Peyer's patch (tissue), 4 donors: ENCODE measurements around the gene ZNF646. TPM values are rescaled to one million over a fixed set of nuclear protein-coding genes. Genes with fewer than 3 reads are reported as not detected.

Source experiments
- DNase-seq, 3 donors: peaks; one replicate each; pipeline ENCODE4 v3.0.0-alpha.2; 2017 to 2019
- H3K27ac ChIP-seq, 4 donors: fragments of 200-600 bp; sonication (generic); one replicate each; pipeline ENCODE4 v1.5.1; 2016 to 2019
- H3K27me3 ChIP-seq, 2 donors: fragments of 200-600 bp; sonication (generic); one replicate each; pipeline ENCODE4 v1.5.1; 2019
- H3K36me3 ChIP-seq, 3 donors: fragments of 200-600 bp; sonication (generic); one replicate each; pipeline ENCODE4 v1.5.1; 2016 to 2019
- H3K4me1 ChIP-seq, 4 donors: fragments of 200-600 bp; sonication (generic); one replicate each; pipeline ENCODE4 v1.5.1; 2016 to 2019
- H3K4me3 ChIP-seq, 4 donors: fragments of 200-600 bp; sonication (generic); 1 replicate in 3 of 4; 2 replicates in 1 of 4; pipeline ENCODE4 v1.5.1; 2016 to 2019; ENCODE audit warnings: mild to moderate bottlenecking in 1 of 4
- H3K9me3 ChIP-seq, 4 donors: fragments of 200-600 bp; sonication (generic); one replicate each; pipeline ENCODE4 v1.5.1; 2016 to 2019; ENCODE audit warnings: mild to moderate bottlenecking in 1 of 4
- POLR2A ChIP-seq, 2 donors: fragments of 450-650 bp; IDR thresholded peaks; one replicate each; pipeline ENCODE4 v1.5.1; 2017; ENCODE audit warnings: antibody characterized with exemption in 2 of 2, mild to moderate bottlenecking in 2 of 2, moderate library complexity in 2 of 2
- total RNA-seq, 4 donors: library from RNA; depleted of rRNA; stranded (reverse); fragments of >200 nt; gene quantifications; one replicate each; pipeline ENCODE4 v1.1.0, GENCODE V29; 2016
- TF ChIP-seq, protein P1 (sequence below), 6 experiments: fragments of 450-650 bp in 4 of 6; fragments of 200-600 bp in 2 of 6; sonication (generic) in 1 of 6; IDR thresholded peaks; one replicate each; pipeline ENCODE4 v1.5.1; 2017 to 2019; ENCODE audit warnings: antibody characterized with exemption in 6 of 6, mild to moderate bottlenecking in 3 of 6, moderate library complexity in 1 of 6

Gene ZNF646
- total RNA-seq, 4 donors from 2014 or later = 11.6 to 42.1 (median 29.8) TPM

DNA sequence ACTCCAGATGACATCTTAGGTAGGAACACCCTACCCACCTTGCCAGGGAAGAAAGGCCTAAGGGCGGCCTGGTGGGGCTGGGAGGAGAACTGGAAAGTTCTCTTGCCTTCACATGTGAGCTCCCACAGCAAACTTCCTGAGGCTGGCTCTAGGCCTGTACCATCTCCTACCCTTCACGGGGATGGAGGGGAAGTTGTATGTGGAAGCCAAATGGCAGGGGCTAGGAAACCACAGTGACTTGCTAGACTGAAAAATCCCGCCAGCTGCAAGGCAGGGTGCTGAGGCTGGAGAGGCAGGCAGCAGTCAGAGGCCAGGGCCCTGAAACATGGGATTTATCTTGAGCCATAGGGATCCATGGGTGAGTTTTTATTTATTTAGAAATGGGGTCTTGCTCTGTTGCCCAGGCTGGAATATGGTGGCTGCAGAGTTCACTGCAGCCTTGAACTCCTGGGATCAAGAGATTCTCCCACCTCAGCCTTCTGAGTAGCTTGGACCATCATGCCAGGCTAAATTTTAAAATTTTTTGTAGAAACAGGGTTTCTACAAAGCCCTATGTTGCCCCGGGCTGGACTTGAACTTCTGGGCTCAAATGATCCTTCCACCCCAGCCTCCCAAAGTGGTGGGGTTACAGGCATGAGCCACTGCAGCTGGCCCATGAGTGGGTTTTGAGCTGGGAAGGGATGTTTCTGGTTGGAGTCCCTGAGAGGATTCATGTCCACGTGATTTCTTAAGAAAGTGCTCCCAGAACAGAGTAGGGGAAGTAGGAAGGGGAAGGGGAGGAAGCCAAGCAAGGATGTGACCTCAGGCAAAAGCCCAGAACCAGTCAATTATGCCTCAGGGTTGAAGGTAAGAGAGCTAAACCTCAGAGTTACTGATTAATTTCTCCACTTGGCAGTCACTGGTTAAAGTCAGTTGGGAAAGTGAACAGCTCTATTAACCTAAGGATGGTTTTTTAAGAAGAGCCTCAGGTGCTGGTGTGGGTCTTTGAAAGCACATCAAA, 39.2 kb downstream of the ZNF646 start:
- no peak for DNase-seq
- TF ChIP-seq POLR2A (IDR thresholded peaks at IDR 0.05) = no peak
- TF ChIP-seq, protein P1, sequence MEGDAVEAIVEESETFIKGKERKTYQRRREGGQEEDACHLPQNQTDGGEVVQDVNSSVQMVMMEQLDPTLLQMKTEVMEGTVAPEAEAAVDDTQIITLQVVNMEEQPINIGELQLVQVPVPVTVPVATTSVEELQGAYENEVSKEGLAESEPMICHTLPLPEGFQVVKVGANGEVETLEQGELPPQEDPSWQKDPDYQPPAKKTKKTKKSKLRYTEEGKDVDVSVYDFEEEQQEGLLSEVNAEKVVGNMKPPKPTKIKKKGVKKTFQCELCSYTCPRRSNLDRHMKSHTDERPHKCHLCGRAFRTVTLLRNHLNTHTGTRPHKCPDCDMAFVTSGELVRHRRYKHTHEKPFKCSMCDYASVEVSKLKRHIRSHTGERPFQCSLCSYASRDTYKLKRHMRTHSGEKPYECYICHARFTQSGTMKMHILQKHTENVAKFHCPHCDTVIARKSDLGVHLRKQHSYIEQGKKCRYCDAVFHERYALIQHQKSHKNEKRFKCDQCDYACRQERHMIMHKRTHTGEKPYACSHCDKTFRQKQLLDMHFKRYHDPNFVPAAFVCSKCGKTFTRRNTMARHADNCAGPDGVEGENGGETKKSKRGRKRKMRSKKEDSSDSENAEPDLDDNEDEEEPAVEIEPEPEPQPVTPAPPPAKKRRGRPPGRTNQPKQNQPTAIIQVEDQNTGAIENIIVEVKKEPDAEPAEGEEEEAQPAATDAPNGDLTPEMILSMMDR (IDR thresholded peaks at IDR 0.05) = no peak
- no peak overlapping the region for H3K4me3 ChIP-seq
- no peaks in the 10 kb centered on the region for H3K9me3 ChIP-seq
- H3K27me3 ChIP-seq = no peaks in the 10 kb centered on the region
- H3K36me3 ChIP-seq = peaks cover 0 to 38% (median 0%) of the 10 kb centered on the region in 3 donors
- H3K27ac ChIP-seq = peak overlapping the region in 3 of 4 donors; percentile 26 to 93 (median 51)
- peaks cover 0 to 41% (median 6%) of the 10 kb centered on the region in 4 donors for H3K4me1 ChIP-seq

DNA sequence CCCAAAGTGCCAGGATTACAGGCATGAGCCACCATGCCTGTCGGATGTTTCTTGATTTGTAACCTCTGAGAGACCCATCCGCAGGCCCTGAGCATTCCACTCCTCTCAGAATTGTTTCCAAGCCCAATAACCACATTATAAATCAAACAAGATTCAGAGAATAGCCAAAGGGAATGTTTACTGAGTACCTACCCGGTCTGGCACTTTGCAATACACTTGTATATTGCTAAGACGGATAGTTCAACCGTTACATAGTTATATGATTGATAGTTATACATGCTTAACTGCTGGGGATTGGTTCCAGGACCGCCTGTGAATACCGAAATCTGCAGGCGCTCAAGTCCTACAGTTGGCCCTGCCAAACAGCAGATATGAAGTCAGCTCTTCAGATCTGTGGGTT, 40.2 kb downstream of the ZNF646 start:
- peaks cover 0 to 40% (median 0%) of the 10 kb centered on the region in 4 donors for H3K4me1 ChIP-seq
- TF ChIP-seq, protein P1 (IDR thresholded peaks at IDR 0.05) = no peak
- peak in 1 of 2 donors; percentile 11 for TF ChIP-seq POLR2A (IDR thresholded peaks at IDR 0.05)
- no peaks in the 10 kb centered on the region for H3K27me3 ChIP-seq
- no peak overlapping the region for H3K4me3 ChIP-seq
- no peak for DNase-seq
- H3K36me3 ChIP-seq = peaks cover 0 to 41% (median 0%) of the 10 kb centered on the region in 3 donors
- no peaks in the 10 kb centered on the region for H3K9me3 ChIP-seq
- peak overlapping the region in 3 of 4 donors; percentile 26 to 93 (median 51) for H3K27ac ChIP-seq

DNA sequence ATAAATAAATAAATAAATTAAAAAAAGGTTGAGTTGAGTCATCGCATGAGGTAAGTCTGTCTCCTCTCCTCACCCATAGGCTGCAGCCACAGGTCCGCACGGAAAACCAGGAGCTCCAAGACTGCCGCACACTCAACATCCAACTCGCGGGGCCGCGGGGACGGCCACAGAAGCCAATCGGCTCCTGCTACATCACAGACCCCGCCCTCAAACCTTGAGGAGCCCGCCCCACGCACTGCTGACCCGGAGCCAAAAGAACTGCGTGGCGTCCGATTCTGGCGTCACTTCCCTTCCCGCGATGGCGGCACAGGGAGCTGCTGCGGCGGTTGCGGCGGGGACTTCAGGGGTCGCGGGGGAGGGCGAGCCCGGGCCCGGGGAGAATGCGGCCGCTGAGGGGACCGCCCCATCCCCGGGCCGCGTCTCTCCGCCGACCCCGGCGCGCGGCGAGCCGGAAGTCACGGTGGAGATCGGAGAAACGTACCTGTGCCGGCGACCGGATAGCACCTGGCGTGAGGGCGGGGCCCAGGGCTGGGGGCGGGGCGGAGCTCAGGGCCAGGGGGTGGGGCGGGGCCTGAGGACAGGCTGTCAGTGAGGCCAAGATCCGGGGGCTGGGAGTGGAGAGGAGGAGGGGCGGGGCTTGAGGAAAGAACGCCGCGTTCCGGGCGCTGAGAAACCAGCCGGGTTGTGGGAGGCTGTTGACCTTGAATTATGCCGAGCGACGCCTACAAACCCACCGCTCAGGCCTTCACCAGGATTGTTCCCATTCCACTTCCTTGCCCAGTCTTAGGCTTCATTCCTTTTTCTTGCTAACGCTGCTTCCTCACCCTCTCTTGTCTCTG, 43.4 kb downstream of the ZNF646 start, which contains the start of gene KAT8:
Gene KAT8, plus strand, starts transcription at position 281 of the 839 bp plus-strand sequence. Its CDS starts 18 bp downstream, at position 299.
- TF ChIP-seq, protein P1 (IDR thresholded peaks at IDR 0.05) = no peak
- peak; percentile 93 to 94 for TF ChIP-seq POLR2A (IDR thresholded peaks at IDR 0.05)
- H3K4me1 ChIP-seq = peaks cover 0 to 38% (median 0%) of the 10 kb centered on the region in 4 donors

DNA sequence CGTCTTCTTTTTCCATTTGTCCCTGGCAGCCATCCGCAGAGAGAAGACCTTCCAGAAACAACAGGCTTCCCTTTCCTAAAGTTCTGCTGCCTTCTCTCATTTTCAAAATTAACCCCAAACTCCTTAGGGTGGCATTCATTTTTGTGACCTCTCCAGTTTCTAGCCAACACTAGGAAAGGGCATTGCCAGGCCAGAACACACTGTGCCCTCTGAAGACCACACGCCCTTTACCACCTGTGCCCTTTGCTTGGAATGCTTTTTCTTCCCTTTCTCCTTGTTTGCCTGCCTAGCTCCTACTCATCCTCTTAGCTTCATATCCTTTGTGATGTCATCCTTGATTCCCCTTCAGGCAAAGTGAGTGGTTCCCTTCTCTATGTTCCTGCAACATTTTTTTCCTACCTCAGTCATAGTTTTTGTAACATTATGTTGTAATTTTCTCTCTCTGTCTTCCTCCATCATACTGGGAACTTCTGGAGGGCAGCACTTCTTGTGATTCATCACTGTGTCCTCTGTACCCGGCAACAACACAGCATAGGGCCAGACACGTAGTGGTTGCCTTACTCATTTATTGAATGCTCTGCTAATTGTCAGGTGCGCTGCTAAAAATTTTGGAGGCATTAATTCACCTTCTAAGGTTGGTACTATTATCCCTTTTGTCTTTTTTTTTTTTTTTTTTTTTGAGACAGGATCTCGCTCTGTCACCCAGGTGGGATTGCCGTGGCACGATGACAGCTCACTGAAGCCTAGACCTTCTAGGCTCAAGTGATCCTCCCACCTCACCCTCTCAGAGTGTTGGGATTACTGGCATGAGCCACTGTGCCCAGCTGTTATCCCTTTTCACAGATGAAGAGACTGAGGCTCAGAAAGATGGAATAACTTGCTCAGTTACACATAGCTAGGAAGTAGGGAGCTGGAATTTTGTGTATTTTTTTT, 44.3 kb downstream of the ZNF646 start:
- TF ChIP-seq, protein P1 (IDR thresholded peaks at IDR 0.05) = no peak
- TF ChIP-seq POLR2A (IDR thresholded peaks at IDR 0.05) = peak in 1 of 2 donors; percentile 31
- H3K4me1 ChIP-seq = peaks cover 0 to 31% (median 0%) of the 10 kb centered on the region in 4 donors
- H3K36me3 ChIP-seq = peaks cover 0 to 43% (median 0%) of the 10 kb centered on the region in 3 donors
- DNase-seq = peak in 1 of 3 donors; percentile 70
- H3K27ac ChIP-seq = peak overlapping the region; percentile 93 to 100 (median 98)
- H3K4me3 ChIP-seq = peak overlapping the region; percentile 69 to 90 (median 85)
- H3K27me3 ChIP-seq = no peaks in the 10 kb centered on the region
- no peaks in the 10 kb centered on the region for H3K9me3 ChIP-seq

More for the DNA sequence above, 43.4 kb downstream of the ZNF646 start, which contains the start of gene KAT8:
- Histone ChIP-seq H3K27ac (peak within 1 kb of the TSS; percentile 93 to 100 (median 98)), H3K36me3 (peaks cover 0 to 41% (median 0%) of the 10 kb centered on the region in 3 donors), H3K27me3 (no peaks in the 10 kb centered on the region), H3K4me3 (peak within 1 kb of the TSS; percentile 69 to 90 (median 85)), H3K9me3 (no peaks in the 10 kb centered on the region)
- peak; percentile 99 for DNase-seq
